Measurements from ENCODE around the gene MPP3.
A peak's percentile ranks its signal among the peaks of the same experiment; 100 is the strongest.
"Not testable (repeated sequence)": the region's sequence is repeated elsewhere in the genome, so short reads cannot be mapped to it uniquely, and the experiment has no call there.

The MPP3 gene

GRCh38 chr17:43809121-43809520, 23.8 kb downstream of the MPP3 start:
- Mint-ChIP-seq H3K27ac (no peak overlapping the region), H3K36me3 (no peaks in the 10 kb centered on the region), H3K4me1 (no peaks in the 10 kb centered on the region), H3K4me3 (no peak overlapping the region), H3K27me3 (no peaks in the 10 kb centered on the region), H3K9me3 (no peaks in the 10 kb centered on the region)

DNA sequence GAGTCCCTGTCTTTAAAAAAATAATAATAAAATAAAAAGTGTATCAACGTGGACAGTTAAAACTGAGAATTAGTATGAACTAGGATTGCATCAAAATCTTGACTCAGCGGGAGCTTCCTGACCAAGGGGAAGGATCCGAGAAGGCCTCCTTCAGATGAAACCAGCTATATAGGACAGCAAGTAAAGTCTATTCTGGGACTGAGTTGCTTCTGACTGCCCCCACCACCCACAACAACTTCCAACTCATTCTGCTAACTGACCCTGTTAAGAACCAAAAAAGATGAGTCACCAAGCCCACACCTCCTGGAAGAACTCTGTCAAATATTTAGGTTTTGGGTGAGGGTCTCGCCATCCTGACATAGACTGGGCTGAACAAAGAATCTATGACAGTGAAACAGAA, 24.9 kb downstream of the MPP3 start:
- Mint-ChIP-seq H3K4me3 (no peak overlapping the region), H3K4me1 (no peaks in the 10 kb centered on the region), H3K27me3 (peaks cover 3% of the 10 kb centered on the region), H3K9me3 (no peaks in the 10 kb centered on the region), H3K27ac (no peak overlapping the region), H3K36me3 (no peaks in the 10 kb centered on the region)

DNA sequence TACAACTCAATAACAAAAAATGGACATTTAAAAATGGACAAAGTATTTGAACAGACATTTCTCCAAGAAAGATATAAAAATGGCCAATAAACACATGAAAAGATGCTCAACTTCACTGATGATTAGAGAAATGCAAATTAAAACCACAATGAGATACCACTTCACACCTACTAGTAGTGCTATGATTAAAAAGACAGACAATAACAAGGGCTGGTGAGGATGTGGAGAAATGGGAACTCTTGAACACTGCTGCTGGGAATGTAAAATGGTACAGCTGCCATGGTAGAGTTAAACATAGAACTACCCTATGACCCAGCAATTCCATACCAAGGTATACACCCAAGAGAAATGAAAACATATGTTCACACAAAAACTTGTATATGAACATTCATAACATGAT, 27.8 kb downstream of the MPP3 start:
- no peaks in the 10 kb centered on the region for H3K9me3 Mint-ChIP-seq
- H3K4me1 Mint-ChIP-seq = no peaks in the 10 kb centered on the region
- H3K36me3 Mint-ChIP-seq = no peaks in the 10 kb centered on the region
- peaks cover 7% of the 10 kb centered on the region for H3K27me3 Mint-ChIP-seq
- H3K4me3 Mint-ChIP-seq = no peak overlapping the region
- no peak overlapping the region for H3K27ac Mint-ChIP-seq

- Mint-ChIP-seq H3K27me3 (peaks cover 7% of the 10 kb centered on the region), H3K27ac (no peak overlapping the region), H3K9me3 (no peaks in the 10 kb centered on the region), H3K36me3 (no peaks in the 10 kb centered on the region), H3K4me1 (no peaks in the 10 kb centered on the region), H3K4me3 (no peak overlapping the region)
Observed at GRCh38 chr17:43803758-43804157, 29.2 kb downstream of the MPP3 start.

- Mint-ChIP-seq H3K36me3 (no peaks in the 10 kb centered on the region), H3K27me3 (peaks cover 7% of the 10 kb centered on the region), H3K9me3 (no peaks in the 10 kb centered on the region), H3K4me3 (no peak overlapping the region), H3K4me1 (no peaks in the 10 kb centered on the region), H3K27ac (no peak overlapping the region)
Observed at GRCh38 chr17:43801844-43802243, 31.1 kb downstream of the MPP3 start.

DNA sequence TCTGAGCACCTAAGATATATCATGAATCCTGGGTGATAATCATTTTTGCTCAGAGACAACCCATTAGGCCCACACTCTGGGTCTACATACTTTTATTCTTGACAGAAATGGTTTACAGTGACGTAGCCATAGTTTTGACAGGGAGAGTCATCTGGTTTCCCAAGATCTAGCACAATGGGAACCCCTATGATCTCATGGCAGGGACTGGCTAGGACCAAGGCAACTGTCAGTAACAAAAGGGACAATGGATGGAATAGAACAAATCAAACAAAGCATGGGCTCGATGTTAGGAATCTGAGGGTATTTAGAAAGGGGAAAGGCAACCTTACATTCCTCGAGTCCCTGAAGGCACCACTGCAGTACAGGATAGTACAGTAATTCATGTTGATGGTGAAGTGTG, 32.2 kb downstream of the MPP3 start:
- H3K27ac Mint-ChIP-seq = no peak overlapping the region
- H3K4me3 Mint-ChIP-seq = no peak overlapping the region
- no peaks in the 10 kb centered on the region for H3K4me1 Mint-ChIP-seq
- H3K36me3 Mint-ChIP-seq = no peaks in the 10 kb centered on the region
- H3K9me3 Mint-ChIP-seq = no peaks in the 10 kb centered on the region
- H3K27me3 Mint-ChIP-seq = peaks cover 9% of the 10 kb centered on the region

DNA sequence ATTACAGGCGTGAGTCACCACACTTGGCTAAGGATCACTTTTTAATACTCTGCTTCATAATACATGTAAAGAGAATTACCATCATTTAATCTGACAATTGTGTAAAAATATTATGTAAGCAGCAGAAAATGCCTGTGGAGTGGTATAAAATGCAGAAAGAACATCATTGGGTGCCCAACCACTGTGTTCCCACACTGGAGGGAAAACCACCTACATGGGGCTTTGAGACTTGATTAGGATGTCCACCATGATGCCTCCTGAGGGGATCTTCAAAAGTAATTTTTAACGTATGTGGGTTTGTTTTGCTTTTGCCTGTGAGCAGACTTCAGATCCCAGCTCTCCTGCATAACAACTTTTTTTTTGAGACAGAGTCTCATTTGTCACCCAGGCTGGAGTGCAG, 33.9 kb downstream of the MPP3 start:
- Mint-ChIP-seq H3K4me3 (no peak overlapping the region), H3K27me3 (peaks cover 9% of the 10 kb centered on the region), H3K36me3 (no peaks in the 10 kb centered on the region), H3K4me1 (no peaks in the 10 kb centered on the region), H3K27ac (no peak overlapping the region), H3K9me3 (no peaks in the 10 kb centered on the region)

GRCh38 chr17:43798024-43798423, 34.9 kb downstream of the MPP3 start:
- not testable (repeated sequence) for H3K4me1 Mint-ChIP-seq, H3K27ac Mint-ChIP-seq, H3K4me3 Mint-ChIP-seq, H3K27me3 Mint-ChIP-seq, H3K36me3 Mint-ChIP-seq, H3K9me3 Mint-ChIP-seq

- H3K4me1 Mint-ChIP-seq, H3K27me3 Mint-ChIP-seq, H3K4me3 Mint-ChIP-seq, H3K27ac Mint-ChIP-seq, H3K9me3 Mint-ChIP-seq, H3K36me3 Mint-ChIP-seq: not testable (repeated sequence)
Observed at GRCh38 chr17:43792668-43793067, 40.3 kb downstream of the MPP3 start.

GRCh38 chr17:43791589-43791988, 41.4 kb downstream of the MPP3 start:
- no peaks in the 10 kb centered on the region for H3K36me3 Mint-ChIP-seq
- H3K4me1 Mint-ChIP-seq = peaks cover 8% of the 10 kb centered on the region
- no peaks in the 10 kb centered on the region for H3K9me3 Mint-ChIP-seq
- H3K4me3 Mint-ChIP-seq = no peak overlapping the region
- peak overlapping the region; percentile 8 for H3K27ac Mint-ChIP-seq
- H3K27me3 Mint-ChIP-seq = peaks cover 7% of the 10 kb centered on the region

DNA sequence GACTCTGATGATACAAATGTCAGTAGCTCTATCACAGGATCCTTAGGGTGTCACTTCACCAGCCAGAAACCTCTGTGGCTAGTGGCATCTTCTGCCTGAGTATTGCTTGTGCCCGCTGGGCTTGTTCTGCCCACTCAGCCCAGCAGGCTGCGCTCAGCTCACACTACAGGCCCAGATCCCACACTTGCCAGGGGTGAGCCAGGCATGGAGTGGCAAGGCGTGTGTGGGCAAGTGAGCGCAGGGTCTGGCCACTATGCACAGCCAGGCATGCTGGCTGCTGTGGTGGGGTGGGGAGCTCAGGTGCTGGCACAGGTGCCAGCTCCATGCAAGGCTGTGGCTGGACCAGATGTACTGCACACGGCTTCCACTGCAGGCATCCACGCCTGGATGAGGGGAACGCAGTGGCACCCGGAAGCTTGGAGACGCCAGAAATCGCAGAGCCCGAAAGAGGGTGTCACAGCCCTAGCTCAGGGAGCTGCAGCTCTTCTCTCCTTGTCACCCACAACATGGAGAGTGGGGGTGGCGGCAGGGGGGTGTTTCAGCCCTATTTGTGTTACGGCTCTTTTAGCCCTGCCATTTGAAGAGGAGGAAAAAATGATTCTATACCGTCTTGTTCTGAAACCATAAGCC, 42.5 kb downstream of the MPP3 start:
- Mint-ChIP-seq H3K27ac (no peak overlapping the region), H3K9me3 (no peaks in the 10 kb centered on the region), H3K27me3 (peaks cover 4% of the 10 kb centered on the region), H3K36me3 (no peaks in the 10 kb centered on the region), H3K4me3 (no peak overlapping the region), H3K4me1 (peaks cover 8% of the 10 kb centered on the region)

GRCh38 chr17:43789482-43789881, 43.5 kb downstream of the MPP3 start:
- Mint-ChIP-seq H3K27ac (no peak overlapping the region), H3K4me1 (peaks cover 8% of the 10 kb centered on the region), H3K9me3 (no peaks in the 10 kb centered on the region), H3K36me3 (no peaks in the 10 kb centered on the region), H3K4me3 (no peak overlapping the region), H3K27me3 (peaks cover 4% of the 10 kb centered on the region)

DNA sequence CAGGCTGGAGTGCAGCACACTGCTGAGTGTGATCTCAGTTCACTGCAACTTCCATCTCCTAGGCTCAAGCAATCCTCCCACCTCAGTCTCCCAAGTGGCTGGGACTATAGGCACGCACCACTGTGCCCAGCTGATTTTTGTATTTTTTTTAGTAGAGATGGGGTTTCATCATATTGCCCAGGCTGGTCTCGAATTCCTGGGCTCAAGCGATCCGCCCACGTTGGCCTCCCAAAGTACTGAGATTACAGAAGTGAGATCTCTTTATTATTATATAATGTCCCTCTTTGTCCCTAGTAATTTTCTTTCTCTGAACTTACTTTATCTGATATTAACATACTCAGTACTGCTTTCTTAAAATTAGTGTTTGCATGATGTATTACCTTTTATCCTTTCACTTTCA, 44.4 kb downstream of the MPP3 start:
- Mint-ChIP-seq H3K4me3 (no peak overlapping the region), H3K27me3 (peaks cover 3% of the 10 kb centered on the region), H3K27ac (no peak overlapping the region), H3K36me3 (no peaks in the 10 kb centered on the region), H3K9me3 (no peaks in the 10 kb centered on the region), H3K4me1 (peaks cover 8% of the 10 kb centered on the region)

DNA sequence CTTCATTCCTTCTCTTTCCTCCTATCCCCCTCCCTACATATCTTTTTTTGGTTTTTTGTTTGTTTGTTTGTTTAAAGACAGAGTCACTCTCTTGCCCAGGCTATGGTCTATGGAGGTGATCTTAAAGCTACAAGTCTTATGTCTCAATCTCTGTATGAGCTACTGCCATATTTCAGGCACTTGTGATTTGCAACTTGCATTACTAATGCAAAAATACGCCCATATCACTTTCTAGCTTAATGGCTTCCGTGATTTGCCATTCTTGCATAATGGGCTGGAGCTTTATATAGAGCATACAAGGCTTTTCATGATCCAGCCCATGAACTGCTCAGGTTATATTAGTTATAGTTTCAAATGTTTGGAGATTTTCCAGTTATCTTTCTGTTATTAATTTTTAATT, 45.2 kb downstream of the MPP3 start:
- Mint-ChIP-seq H3K36me3 (no peaks in the 10 kb centered on the region), H3K9me3 (no peaks in the 10 kb centered on the region), H3K27ac (no peak overlapping the region), H3K4me1 (peaks cover 8% of the 10 kb centered on the region), H3K4me3 (no peak overlapping the region), H3K27me3 (peaks cover 3% of the 10 kb centered on the region)

DNA sequence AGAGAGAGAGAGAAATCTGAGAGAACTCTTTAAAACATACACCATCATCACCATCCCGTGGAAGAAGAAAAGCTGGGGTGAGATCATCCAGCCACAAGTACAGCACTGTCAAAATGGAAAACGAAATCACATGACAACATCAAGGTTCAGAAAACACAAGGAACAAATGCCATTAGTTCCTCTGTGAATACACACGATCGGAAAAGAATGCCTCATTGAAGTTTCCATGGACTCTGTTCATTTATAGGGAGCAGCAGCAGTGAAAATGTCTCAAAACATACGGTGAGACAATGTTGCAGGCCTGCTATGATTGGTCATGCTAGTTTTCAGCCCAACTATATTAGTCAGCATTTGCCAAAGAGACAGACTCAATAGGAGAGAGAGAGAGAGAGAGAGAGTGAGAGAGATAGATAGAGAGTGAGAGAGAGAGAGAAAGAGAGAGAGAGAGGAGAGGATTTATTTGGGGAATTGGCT, 48.3 kb downstream of the MPP3 start:
- H3K27ac Mint-ChIP-seq = peak overlapping the region; percentile 78
- H3K27me3 Mint-ChIP-seq = peaks cover 6% of the 10 kb centered on the region
- H3K4me3 Mint-ChIP-seq = no peak overlapping the region
- no peaks in the 10 kb centered on the region for H3K36me3 Mint-ChIP-seq
- H3K9me3 Mint-ChIP-seq = no peaks in the 10 kb centered on the region
- peaks cover 3% of the 10 kb centered on the region for H3K4me1 Mint-ChIP-seq

DNA sequence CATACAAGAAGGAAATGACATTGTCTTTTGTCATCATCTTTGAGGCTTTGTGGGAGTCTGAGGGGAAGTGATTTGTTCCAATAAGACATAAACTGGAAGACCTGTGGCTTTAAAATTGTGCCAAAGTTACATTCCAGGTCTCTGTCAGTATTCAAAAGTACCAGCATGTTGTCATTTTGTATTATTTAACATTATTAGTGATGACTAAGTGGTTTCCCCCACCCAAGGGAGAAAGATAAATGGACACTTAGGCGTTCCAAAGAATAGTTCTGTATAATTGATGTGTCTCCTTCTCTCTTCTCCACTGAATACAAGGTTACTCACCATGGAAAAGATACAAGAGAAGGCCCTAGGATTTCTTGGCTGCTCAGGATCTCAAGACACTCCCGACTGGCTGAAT, 48.9 kb downstream of the MPP3 start:
- Mint-ChIP-seq H3K9me3 (no peaks in the 10 kb centered on the region), H3K4me3 (no peak overlapping the region), H3K27me3 (peaks cover 6% of the 10 kb centered on the region)

More for the DNA sequence above, 48.9 kb downstream of the MPP3 start:
- no peak overlapping the region for H3K27ac Mint-ChIP-seq
- H3K36me3 Mint-ChIP-seq = no peaks in the 10 kb centered on the region
- H3K4me1 Mint-ChIP-seq = peaks cover 9% of the 10 kb centered on the region

All from activated naive CD4-positive, alpha-beta T cell treated with anti-CD3 and anti-CD28 coated beads, Interleukin-2, amount 50 U/mL, for 24 hours (primary cell).